AG09319 (cell line): ENCODE data around the gene EFHC2.

Experiments
- DNase-seq: peaks from one replicate; pipeline ENCODE4 v3.0.0-alpha.2; 2010; ENCODE audit warnings: low read depth; ENCODE audit errors: extremely low read depth
- CTCF ChIP-seq: IDR thresholded peaks from 2 replicates; pipeline ENCODE4 v1.5.1; 2011; ENCODE audit warnings: low read depth, mild to moderate bottlenecking, inconsistent platforms, low read length, moderate library complexity

The EFHC2 gene

GRCh38 chrX:44178274-44179053 lies 165.0 kb downstream of the EFHC2 start:
- no peak for DNase-seq

GRCh38 chrX:44175455-44175854 lies 168.0 kb downstream of the EFHC2 start:
- no peak for TF ChIP-seq CTCF
- DNase-seq: no peak

More at GRCh38 chrX:44178274-44179053, 165.0 kb downstream of the EFHC2 start:
- no peak for TF ChIP-seq CTCF

GRCh38 chrX:44174061-44174460 lies 169.4 kb downstream of the EFHC2 start:
- no peak for TF ChIP-seq CTCF
- DNase-seq: no peak

GRCh38 chrX:44173219-44173618 lies 170.3 kb downstream of the EFHC2 start:
- TF ChIP-seq CTCF: no peak
- DNase-seq: no peak

- no peak for DNase-seq
- no peak for TF ChIP-seq CTCF
Observed at GRCh38 chrX:44167116-44167515, 176.4 kb downstream of the EFHC2 start.

GRCh38 chrX:44162964-44163475 lies 180.5 kb downstream of the EFHC2 start:
- TF ChIP-seq CTCF: no peak
- no peak for DNase-seq

GRCh38 chrX:44157858-44158257 lies 185.6 kb downstream of the EFHC2 start:
- DNase-seq: no peak
- no peak for TF ChIP-seq CTCF
